HL-60/S4 (cell line): ENCODE results near the gene PHC2.

Experiments
- in situ Hi-C: fragments of 300-500 bp; cut with MboI; formaldehyde crosslinking; loops from 2 replicates; pipeline ENCODE4 v1.14.3; 2022; ENCODE audit warnings: low sequenced_read_pairs

PHC2 gene

DNA sequence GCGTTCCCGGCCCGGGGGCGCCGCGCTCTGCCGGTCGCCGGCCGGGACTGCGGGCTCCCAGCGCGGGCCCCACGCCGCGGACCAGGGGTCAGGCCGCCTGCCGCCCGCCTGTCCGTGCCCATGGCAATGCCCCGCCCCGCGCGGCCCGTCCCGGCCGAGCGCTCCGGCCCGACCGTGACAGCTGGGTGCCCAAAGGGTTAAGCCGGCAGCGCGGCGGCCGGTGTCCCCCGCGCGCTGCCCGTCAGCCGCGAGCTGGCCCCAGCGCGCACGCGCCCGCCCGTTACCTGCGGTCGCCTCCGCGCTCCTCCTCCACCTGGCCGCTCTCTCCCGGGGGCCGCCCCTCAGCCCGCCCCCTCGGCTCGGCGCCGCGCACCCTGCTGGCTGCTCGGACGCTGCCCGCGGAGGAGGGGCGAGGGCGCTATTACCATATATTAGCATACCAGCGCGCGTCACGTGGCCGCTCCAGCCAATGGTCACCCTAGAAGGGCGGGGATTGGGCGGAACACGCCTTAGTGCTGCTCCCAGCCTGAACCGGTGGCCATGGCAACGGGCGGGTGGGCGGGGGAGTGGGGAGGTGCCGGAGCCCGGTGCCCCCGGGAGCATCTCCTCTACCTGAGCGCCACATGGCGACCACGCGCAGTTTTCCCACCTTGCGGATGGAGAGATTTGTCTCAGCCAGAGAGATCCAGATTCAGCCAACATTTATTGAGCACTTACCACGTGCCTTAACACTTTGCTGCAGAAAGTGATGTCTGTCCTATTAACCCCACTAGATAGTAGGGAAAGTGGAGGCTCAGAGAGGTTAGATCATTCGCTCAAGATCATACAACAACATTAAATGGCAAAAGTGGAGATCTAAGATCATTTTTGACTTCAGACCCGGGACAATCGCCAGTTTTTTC lies at the start of gene PHC2:
TSS of gene PHC2 (minus strand) at position 404 of the 902 bp plus-strand sequence. CDS start 55,556 bp downstream, outside the sequence.
- in situ Hi-C loops, result no loop called here

- in situ Hi-C loops, result no loop called here
Observed at GRCh38 chr1:33477451-33477850, 46.6 kb upstream of the PHC2 start.

DNA sequence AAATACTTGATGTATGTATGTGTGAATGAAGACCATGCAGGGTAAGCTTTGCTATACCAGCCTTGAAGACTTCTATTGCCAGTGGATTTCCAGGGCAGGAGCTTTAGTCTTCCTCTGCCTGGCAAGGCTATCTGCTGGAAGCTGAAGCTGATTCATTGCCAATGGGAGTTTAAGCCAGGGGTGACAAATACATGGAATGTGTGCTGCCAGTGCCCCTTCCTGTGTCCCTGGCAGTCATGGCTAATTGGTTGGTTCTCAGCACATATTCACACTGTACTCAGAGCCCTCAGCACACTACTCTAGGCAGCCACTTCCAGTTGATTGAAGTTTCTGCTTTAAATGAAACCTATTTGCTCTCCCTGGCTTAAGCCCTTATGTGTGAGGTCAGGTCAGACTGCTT lies 43.0 kb upstream of the PHC2 start:
- in situ Hi-C loops, result no loop called here

GRCh38 chr1:33472269-33472980 lies 41.5 kb upstream of the PHC2 start, which contains the start of gene ZSCAN20:
TSS of gene ZSCAN20 (plus strand) at chr1:33472645. CDS start at chr1:33479289, 6,644 bp downstream.
- in situ Hi-C loops, result no loop called here

GRCh38 chr1:33471416-33471815 lies 40.5 kb upstream of the PHC2 start:
- in situ Hi-C loops, result no loop called here

DNA sequence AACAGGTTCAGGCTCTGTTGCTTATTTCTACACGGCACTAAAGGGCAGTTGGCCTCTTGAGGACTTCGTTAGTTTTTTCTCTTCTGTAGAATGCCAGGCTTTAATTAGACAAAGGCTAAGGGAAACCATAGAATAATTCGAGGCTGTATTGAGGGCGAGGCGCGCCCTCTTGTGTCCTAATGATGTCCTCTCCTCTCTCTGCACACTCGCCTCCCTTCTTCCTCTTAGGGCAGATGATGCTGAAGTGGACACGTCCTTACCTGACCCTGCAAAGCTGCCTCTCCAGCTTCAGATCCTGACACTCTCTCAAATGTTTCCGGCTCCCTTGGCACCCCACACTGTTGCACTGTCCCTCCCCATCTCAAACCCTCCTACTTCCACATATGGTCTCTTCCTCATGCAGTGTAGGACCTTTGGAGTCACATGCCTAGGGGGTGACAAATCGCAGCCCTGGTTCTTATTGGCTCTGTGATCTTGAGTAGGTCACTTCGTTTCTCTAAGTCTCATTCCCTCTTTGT lies 39.7 kb upstream of the PHC2 start:
- in situ Hi-C loops, result no loop called here

DNA sequence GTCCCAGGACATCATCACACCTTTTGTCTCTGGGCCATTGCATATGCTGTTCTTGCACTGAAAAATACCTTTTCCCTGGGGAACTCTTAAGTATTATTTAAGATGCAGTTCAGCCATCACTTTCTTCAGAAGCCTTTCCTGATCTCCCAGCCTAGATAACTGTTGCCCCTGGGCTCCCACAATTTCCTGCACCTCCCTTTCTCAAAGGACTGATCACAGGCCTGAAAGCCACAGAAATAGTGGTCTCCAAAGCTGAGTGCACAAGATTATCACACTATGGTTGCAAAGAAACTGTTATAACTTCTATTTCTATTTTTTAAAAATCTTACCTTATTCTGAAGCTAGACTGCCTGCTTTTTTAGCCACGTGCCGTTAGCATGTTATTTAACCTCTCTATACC lies 38.8 kb upstream of the PHC2 start:
- in situ Hi-C loops, result loop anchor here (10.0 kb wide), 2 partner anchors 185 to 345 kb away; no protein-coding TSS in a partner anchor

DNA sequence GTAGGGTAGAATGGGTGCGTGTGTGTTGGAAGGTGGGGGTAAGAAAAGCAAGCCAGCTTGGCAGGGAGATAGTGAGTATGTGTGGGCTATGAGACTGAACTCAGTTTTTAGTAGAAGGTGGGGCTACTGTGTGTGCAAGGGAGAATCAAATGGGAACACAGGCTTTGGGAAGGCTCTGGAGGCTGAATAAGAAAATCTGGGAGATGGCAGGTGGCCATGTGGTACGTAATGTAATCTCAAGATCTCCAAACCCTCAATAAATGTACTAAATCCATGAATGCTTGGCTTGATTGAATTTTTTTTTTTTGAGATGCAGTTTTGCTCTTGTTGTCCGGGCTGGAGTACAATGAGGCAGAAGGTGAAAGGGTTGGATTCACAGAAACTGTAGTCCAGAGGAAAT lies 38.1 kb upstream of the PHC2 start:
- in situ Hi-C loops, result loop anchor here (10.0 kb wide), 2 partner anchors 184 to 344 kb away; no protein-coding TSS in a partner anchor

DNA sequence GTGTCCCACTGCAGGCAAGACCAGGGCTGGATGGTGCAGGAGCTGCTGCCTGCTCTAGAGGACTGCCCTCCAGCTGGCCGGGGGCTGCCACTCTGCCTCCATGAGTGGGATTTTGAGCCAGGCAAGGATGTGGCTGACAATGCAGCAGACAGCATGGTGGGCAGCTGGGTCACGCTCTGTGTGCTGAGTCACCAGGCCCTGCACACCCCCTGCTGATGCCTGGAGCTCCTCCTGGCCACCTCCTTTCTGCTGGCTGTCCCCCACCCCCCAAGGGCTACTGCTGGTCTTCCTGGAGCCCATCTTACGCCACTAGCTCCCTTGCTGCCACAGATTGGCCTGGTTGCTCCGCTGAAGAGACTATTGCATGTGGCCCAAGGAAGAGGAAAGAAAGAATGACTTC lies 37.6 kb upstream of the PHC2 start:
- in situ Hi-C loops, result loop anchor here (10.0 kb wide), 2 partner anchors 184 to 344 kb away; no protein-coding TSS in a partner anchor

- in situ Hi-C loops, result loop anchor here (10.0 kb wide), 2 partner anchors 183 to 343 kb away; no protein-coding TSS in a partner anchor
Observed at GRCh38 chr1:33468011-33468410, 37.1 kb upstream of the PHC2 start.

DNA sequence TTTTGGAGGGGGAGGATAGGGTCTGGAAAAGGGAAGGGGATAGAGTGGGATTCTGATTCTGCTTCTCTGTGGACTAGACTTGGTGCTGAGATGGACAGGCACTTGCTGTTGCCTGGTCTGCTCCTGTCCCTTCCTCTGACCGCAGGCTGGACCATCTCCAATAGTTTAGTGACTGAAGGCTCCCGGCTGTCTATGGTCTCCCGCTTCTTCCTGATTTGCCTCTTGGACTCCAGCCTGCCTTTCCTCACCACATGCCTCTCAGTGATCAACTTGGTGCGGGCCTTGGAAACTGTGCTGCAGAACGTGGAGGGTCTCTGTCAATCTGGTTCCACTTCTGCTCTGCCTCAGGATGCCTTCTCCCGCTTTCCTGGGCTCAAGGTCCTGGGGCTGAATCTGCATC lies 35.3 kb upstream of the PHC2 start:
- in situ Hi-C loops, result loop anchor here (10.0 kb wide), 2 partner anchors 181 to 341 kb away; no protein-coding TSS in a partner anchor

DNA sequence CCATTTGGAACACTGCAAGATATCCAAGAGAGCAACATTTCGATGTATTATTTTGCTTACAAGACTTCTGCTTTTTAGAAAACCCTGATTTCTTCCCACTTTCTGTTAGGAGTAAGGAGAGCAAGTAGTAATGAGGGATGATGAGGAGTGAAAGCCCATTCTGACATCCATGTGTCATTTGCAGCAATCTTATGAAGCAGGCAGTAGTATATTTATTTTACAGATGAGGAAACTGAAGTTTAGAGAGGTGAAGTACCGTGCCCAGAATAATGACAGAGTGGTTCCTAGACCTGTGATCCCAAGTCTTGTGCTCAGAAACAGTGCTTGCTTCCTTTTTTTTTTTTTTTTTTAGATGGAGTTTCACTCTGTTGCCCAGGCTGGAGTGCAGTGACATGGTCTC lies 34.4 kb upstream of the PHC2 start:
- in situ Hi-C loops, result loop anchor here (10.0 kb wide), 2 partner anchors 181 to 341 kb away; no protein-coding TSS in a partner anchor

- in situ Hi-C loops, result loop anchor here (10.0 kb wide), 2 partner anchors 180 to 340 kb away; no protein-coding TSS in a partner anchor
Observed at GRCh38 chr1:33464552-33464951, 33.7 kb upstream of the PHC2 start.

DNA sequence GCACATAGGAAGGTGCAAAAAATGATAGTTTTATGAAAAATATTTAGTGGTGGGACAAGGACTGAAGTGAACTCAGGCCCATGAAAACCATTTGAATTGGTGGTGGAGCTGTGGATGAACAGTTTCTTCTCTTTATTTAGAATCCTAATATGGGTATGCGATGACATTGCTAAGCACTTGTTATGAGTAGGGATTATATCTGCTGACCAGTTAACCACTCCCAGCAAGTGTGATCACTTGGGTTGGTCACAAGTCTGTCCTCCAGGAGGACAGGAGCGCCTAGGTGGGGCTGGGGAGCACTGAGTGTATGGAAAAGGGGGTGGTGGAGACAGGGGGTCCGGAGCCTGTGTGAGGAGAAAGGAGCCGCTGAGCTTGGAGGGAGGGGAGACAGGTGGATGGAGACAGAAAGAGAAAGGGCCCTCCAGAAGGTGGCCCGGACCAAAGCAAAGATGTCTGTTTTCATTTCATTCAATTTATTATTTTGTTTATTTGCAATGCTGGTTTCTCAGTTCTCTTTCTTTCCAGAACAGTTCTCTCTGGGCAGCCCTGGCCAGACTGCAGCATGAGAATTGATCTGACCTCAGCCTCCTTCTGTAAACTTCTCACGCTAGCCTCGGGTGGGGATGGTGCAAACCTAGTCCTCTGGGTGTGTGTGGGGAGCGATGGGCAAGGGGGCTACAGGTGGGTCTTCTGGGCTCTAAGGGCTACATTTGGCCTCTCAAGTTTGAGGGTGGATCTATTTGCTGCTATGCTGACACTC lies 31.7 kb upstream of the PHC2 start:
- in situ Hi-C loops, result loop anchor here (10.0 kb wide), 2 partner anchors 178 to 338 kb away; no protein-coding TSS in a partner anchor

DNA sequence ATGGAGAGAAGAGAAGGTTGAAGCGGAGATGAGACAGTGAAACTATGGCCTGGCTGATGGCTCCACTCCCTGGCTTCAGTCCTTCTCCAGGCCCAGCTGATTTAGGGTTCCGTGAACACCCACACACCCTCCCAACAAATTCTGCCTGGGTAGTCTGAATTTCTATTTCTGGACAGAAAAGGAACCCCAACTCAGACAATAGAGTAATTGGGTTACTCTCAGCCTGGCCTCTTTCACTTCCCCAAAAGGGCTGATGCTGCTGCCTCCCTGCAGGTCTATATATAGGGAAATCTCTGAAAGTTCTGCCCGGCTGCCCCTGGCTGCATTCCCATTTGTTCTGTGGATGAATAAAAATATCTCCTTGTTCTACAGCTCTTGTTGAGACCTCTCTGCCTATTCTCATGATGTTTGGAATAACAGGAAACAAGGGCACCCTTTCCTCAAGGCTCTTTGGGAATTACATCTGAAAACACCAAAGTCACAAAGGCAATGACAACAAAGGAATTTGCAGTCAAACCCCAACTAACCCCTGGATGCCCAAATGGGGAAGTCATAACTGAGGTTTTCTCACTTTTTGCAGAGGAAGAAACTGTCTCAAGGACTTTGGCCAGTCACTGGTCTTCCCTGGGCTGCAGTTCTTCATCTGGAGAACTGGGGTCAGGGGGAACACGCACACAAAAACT lies 30.2 kb upstream of the PHC2 start:
- in situ Hi-C loops, result loop anchor here (10.0 kb wide), 2 partner anchors 176 to 336 kb away; no protein-coding TSS in a partner anchor

DNA sequence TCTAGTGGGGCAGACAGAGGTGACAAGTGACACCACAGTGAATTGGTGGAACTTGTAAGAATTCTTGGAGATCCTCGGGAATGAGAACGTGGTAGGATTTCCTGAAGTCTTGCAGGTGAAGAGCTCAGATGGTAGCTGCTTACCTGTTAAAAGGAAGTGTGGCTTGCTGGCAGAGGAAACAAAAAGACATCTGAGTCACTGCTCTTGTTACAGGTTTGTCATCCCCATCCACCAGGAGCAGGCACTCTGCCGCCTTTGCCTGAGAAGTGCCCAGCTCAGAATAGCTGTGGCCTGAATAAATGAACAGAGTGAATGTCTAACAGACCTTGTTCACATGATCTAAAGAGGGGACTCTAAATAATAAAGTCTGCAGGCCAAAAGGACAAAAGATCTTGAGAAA lies 29.2 kb upstream of the PHC2 start:
- in situ Hi-C loops, result loop anchor here (10.0 kb wide), 2 partner anchors 175 to 335 kb away; no protein-coding TSS in a partner anchor

DNA sequence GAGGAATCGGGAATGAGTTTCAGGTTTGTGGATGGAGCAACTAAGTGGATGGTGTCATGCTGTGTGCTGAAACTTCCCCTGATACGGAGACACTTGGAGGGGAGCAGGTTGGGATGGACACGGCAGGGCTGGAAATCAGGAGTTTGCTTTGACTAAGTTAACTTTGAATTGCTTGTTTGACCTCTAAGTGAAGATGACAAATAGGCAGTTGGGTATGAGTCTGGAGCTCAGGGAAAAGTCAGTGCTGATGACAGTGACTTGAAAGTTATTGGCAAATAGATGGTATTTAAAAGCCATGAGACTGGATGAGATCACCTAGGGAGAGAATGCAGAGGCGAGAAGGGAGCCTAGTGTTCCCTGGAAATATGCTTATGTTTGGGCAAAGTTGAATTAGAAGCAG lies 28.8 kb upstream of the PHC2 start:
- in situ Hi-C loops, result loop anchor here (10.0 kb wide), 2 partner anchors 175 to 335 kb away; no protein-coding TSS in a partner anchor

GRCh38 chr1:33456502-33456886 lies 25.6 kb upstream of the PHC2 start:
- in situ Hi-C loops, result no loop called here
